ENCODE data around the gene ANOS1.
"Not testable (repeated sequence)": the region's sequence is repeated elsewhere in the genome, so short reads cannot be mapped to it uniquely, and the experiment has no call there.

ANOS1 gene

GRCh38 chrX:8731559-8732395 is at the start of gene ANOS1:
ANOS1 (minus strand) TSS chrX:8732137; CDS start chrX:8732036, 101 bp downstream.
- no peak for TF ChIP-seq CTCF (IDR thresholded peaks at IDR 0.05; ENCODE audit: borderline replicate concordance, insufficient read depth, low read depth, low read length)
- no peak within 1 kb of the TSS for H3K4me3 ChIP-seq (ENCODE audit: low read depth, low read length)

GRCh38 chrX:8773117-8773516 is 41.2 kb upstream of the ANOS1 start:
- no peak overlapping the region for H3K4me3 ChIP-seq (ENCODE audit: low read depth, low read length)
- TF ChIP-seq CTCF (IDR thresholded peaks at IDR 0.05; ENCODE audit: borderline replicate concordance, insufficient read depth, low read depth, low read length), result no peak

GRCh38 chrX:8760021-8760420 is 28.1 kb upstream of the ANOS1 start:
- TF ChIP-seq CTCF (IDR thresholded peaks at IDR 0.05; ENCODE audit: borderline replicate concordance, insufficient read depth, low read depth, low read length), result no peak
- H3K4me3 ChIP-seq (ENCODE audit: low read depth, low read length), result no peak overlapping the region

- H3K4me3 ChIP-seq (ENCODE audit: low read depth, low read length), result not testable (repeated sequence)
These were observed 26.8 kb upstream of the ANOS1 start for GRCh38 chrX:8758706-8759105.

GRCh38 chrX:8757609-8758389 is 25.9 kb upstream of the ANOS1 start:
- not testable (repeated sequence) for H3K4me3 ChIP-seq (ENCODE audit: low read depth, low read length)

- H3K4me3 ChIP-seq (ENCODE audit: low read depth, low read length), result no peak overlapping the region
- TF ChIP-seq CTCF (IDR thresholded peaks at IDR 0.05; ENCODE audit: borderline replicate concordance, insufficient read depth, low read depth, low read length), result no peak
These were observed 23.9 kb upstream of the ANOS1 start for GRCh38 chrX:8755813-8756212.

GRCh38 chrX:8755116-8755515 is 23.2 kb upstream of the ANOS1 start:
- no peak for TF ChIP-seq CTCF (IDR thresholded peaks at IDR 0.05; ENCODE audit: borderline replicate concordance, insufficient read depth, low read depth, low read length)
- H3K4me3 ChIP-seq (ENCODE audit: low read depth, low read length), result no peak overlapping the region

- H3K4me3 ChIP-seq (ENCODE audit: low read depth, low read length), result no peak overlapping the region
- TF ChIP-seq CTCF (IDR thresholded peaks at IDR 0.05; ENCODE audit: borderline replicate concordance, insufficient read depth, low read depth, low read length), result no peak
These were observed 17.8 kb upstream of the ANOS1 start for GRCh38 chrX:8749697-8750096.
